ENCODE measurements around the gene DACH1.

GRCh38 chr13:71787414-71787813 lies 79.6 kb downstream of the DACH1 start:
- TF ChIP-seq CTCF (conservative IDR thresholded peaks at IDR 0.05; ENCODE audit: low read length) (no peak), EZH2phosphoT487 (IDR thresholded peaks at IDR 0.05; ENCODE audit: borderline replicate concordance, low read depth, low read length) (no peak)

Data from OCI-LY7 (cell line).